H1 (cell line): ENCODE data around the gene PDLIM3. TPM values are rescaled to one million over a fixed set of nuclear protein-coding genes. Genes with fewer than 3 reads are reported as not detected.

Experiments used
- CTBP2 ChIP-seq: IDR thresholded peaks from 2 replicates; pipeline ENCODE4 v1.7.0; 2011; ENCODE audit warnings: borderline replicate concordance, mild to moderate bottlenecking, moderate library complexity, mixed read lengths, low read length; ENCODE audit not compliant: insufficient read depth, insufficient read length
- EP300 ChIP-seq, 2 experiments: IDR thresholded peaks; 1 replicate in 1 of 2; 2 replicates in 1 of 2; pipeline ENCODE4 v1.6.1; 2011 to 2012; ENCODE audit warnings: low read depth in 2 of 2, low read length in 2 of 2, mild to moderate bottlenecking in 2 of 2, borderline replicate concordance in 1 of 2, inconsistent platforms in 1 of 2, moderate library complexity in 1 of 2
- EZH2 ChIP-seq: fragments of 200-600 bp; sonication (generic); IDR thresholded peaks from 2 replicates; pipeline ENCODE4 v1.7.1; 2012; ENCODE audit warnings: low read depth, mild to moderate bottlenecking, moderate library complexity, low read length, inconsistent platforms; ENCODE audit not compliant: severe bottlenecking
- SAP30 ChIP-seq: fragments of 300-600 bp; sonication (generic); IDR thresholded peaks from 2 replicates; pipeline ENCODE4 v1.7.1; 2012; ENCODE audit warnings: low read length, moderate library complexity, mild to moderate bottlenecking, inconsistent platforms; ENCODE audit not compliant: insufficient read depth, insufficient replicate concordance
- polyA plus RNA-seq, 7 experiments: library from polyadenylated mRNA; depleted of rRNA in 3 of 7; stranded (reverse) in 5 of 7; unstranded in 2 of 7; fragments of >200 nt in 5 of 7; fragments of 200-250 nt in 2 of 7; gene quantifications; 1 replicate in 5 of 7; 2 replicates in 1 of 7; 4 replicates in 1 of 7; pipeline versions ENCODE4 v1.2.1 to v1.2.3, GENCODE V29; 2011 to 2013; ENCODE audit warnings: missing spikeins in 2 of 7, mixed read lengths in 2 of 7
- total RNA-seq: library from RNA; stranded (reverse); fragmentation: NEBNext Ultra II Directional; extraction: Animal tissue kit (Norgen Biotek cat#: 25700); gene quantifications from 2 replicates; pipeline ENCODE4 v1.2.1, GENCODE V29; 2021

The PDLIM3 gene
- total and polyA plus RNA-seq, 2 of the 8 experiments (the other 6 are each of a cell fraction or from before 2014, with no cell fraction given): 7.6 to 8.1 TPM

GRCh38 chr4:185576314-185576961 is 41.1 kb upstream of the PDLIM3 start (continued):
- TF ChIP-seq CTBP2 (no peak), SAP30 (no peak), EP300 (IDR thresholded peaks at IDR 0.05; ENCODE audit: borderline replicate concordance in 1 of 2, low read depth in 2 of 2, low read length in 2 of 2) (no peak), EZH2 (no peak)
- TF ChIP-seq, all 59 proteins: peak for 0
